ENCODE data around the gene CDKL1.

DNA sequence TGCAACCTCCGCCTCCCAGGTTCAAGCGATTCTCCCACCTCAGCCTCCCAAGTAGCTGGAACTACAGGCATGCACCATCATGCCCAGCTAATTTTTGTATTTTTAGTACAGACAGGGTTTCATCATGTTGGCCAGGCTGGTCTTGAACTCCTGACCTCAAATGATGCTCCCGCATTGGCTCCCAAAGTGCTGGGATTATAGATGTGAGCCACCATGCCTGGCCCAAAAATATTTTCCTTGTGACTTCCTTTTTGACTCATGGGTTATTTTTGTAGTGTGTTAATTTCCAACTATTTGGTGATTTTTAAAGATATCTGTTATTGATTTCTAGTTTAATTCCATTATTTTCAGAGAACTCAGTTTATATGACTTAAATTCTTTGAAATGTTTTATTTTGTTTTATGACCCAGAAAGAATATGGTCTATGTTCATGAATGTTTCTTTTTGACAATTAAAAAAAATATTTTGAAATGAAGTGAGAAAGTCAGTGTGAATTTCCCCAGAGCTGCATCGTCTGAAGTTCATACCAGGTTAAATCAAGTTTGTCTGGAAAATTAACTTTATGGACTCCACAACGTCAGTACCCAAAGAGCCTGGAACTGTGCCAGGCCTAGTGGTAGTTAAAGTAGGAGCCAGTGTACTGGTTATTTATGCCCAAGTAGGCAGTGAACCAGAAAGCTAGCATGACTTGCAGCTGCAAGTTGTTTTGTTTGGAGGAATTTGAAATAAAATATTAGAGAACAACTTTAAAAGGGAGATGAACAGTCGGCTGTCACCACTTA, 2.8 kb upstream of the CDKL1 start:
- TF ChIP-seq, protein P1, sequence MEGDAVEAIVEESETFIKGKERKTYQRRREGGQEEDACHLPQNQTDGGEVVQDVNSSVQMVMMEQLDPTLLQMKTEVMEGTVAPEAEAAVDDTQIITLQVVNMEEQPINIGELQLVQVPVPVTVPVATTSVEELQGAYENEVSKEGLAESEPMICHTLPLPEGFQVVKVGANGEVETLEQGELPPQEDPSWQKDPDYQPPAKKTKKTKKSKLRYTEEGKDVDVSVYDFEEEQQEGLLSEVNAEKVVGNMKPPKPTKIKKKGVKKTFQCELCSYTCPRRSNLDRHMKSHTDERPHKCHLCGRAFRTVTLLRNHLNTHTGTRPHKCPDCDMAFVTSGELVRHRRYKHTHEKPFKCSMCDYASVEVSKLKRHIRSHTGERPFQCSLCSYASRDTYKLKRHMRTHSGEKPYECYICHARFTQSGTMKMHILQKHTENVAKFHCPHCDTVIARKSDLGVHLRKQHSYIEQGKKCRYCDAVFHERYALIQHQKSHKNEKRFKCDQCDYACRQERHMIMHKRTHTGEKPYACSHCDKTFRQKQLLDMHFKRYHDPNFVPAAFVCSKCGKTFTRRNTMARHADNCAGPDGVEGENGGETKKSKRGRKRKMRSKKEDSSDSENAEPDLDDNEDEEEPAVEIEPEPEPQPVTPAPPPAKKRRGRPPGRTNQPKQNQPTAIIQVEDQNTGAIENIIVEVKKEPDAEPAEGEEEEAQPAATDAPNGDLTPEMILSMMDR (IDR thresholded peaks at IDR 0.05; ENCODE audit: low read depth, low read length): no peak
- no peak for TF ChIP-seq EZH2phosphoT487 (IDR thresholded peaks at IDR 0.05; ENCODE audit: low read depth)
